Ascending aorta (tissue), 2 donors: ENCODE measurements around the gene OPN1LW. TPM values are rescaled to one million over a fixed set of nuclear protein-coding genes. Genes with fewer than 3 reads are reported as not detected.
"Not testable (repeated sequence)": the region's sequence is repeated elsewhere in the genome, so short reads cannot be mapped to it uniquely, and the experiment has no call there.

Source experiments
- DNase-seq, 2 donors: peaks; one replicate each; pipeline ENCODE4 v3.0.0-alpha.2; 2019; ENCODE audit warnings: low spot score in 2 of 2
- H3K27ac ChIP-seq, 2 donors: fragments of 200-600 bp; sonication (generic); one replicate each; pipeline ENCODE4 v1.5.1; 2016 to 2017; ENCODE audit warnings: mild to moderate bottlenecking in 1 of 2
- H3K27me3 ChIP-seq: fragments of 200-600 bp; sonication (generic); one replicate; pipeline ENCODE4 v1.5.1; 2017
- H3K36me3 ChIP-seq, 2 donors: fragments of 200-600 bp; sonication (generic); one replicate each; pipeline ENCODE4 v1.5.1; 2016
- H3K4me1 ChIP-seq, 2 donors: fragments of 200-600 bp; sonication (generic); one replicate each; pipeline ENCODE4 v1.5.1; 2016 to 2017; ENCODE audit warnings: mild to moderate bottlenecking in 1 of 2
- H3K4me3 ChIP-seq, 2 donors: fragments of 200-600 bp; sonication (generic); one replicate each; pipeline ENCODE4 v1.5.1; 2016 to 2017; ENCODE audit warnings: mild to moderate bottlenecking in 1 of 2
- H3K9me3 ChIP-seq, 2 donors: fragments of 200-600 bp; sonication (generic); one replicate each; pipeline ENCODE4 v1.5.1; 2016
- intact Hi-C: fragments of 100-400 bp; cut with DNase I; formaldehyde crosslinking; loops from one replicate; pipeline ENCODE4 v1.15.1; 2023
- total RNA-seq: library from RNA; depleted of rRNA; stranded (reverse); fragments of >200 nt; gene quantifications from one replicate; pipeline ENCODE4 v1.1.0, GENCODE V29; 2016
- TF ChIP-seq, protein P1 (sequence below), 3 experiments: fragments of 200-600 bp in 2 of 3; fragments of 450-650 bp in 1 of 3; sonication (generic) in 2 of 3; IDR thresholded peaks; one replicate each; pipeline ENCODE4 v1.5.1; 2016 to 2019; ENCODE audit warnings: antibody characterized with exemption in 3 of 3, mild to moderate bottlenecking in 1 of 3, moderate library complexity in 1 of 3

OPN1LW gene
- total RNA-seq, 1 donor from 2014 or later = not detected

DNA sequence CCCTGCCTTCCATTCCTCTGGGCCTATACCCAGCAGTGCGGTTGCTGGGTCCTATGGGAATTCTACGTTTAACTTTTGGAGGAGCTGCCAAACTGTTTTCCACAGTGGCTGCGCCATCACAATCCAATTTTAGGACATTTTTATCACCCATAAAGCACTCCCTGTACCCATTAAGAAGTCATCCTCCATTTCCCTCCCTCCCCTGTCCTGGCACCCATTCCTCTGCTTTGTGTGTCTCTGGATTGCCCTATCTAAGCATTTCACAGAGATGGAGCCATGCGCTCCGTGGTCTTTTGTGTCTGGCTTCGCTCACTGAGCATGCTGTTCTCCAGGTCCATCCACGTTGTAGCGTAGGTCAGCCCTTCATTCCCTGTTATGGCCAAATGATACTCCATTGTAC lies 1.7 kb upstream of the OPN1LW start:
- DNase-seq = no peak
- TF ChIP-seq, protein P1, sequence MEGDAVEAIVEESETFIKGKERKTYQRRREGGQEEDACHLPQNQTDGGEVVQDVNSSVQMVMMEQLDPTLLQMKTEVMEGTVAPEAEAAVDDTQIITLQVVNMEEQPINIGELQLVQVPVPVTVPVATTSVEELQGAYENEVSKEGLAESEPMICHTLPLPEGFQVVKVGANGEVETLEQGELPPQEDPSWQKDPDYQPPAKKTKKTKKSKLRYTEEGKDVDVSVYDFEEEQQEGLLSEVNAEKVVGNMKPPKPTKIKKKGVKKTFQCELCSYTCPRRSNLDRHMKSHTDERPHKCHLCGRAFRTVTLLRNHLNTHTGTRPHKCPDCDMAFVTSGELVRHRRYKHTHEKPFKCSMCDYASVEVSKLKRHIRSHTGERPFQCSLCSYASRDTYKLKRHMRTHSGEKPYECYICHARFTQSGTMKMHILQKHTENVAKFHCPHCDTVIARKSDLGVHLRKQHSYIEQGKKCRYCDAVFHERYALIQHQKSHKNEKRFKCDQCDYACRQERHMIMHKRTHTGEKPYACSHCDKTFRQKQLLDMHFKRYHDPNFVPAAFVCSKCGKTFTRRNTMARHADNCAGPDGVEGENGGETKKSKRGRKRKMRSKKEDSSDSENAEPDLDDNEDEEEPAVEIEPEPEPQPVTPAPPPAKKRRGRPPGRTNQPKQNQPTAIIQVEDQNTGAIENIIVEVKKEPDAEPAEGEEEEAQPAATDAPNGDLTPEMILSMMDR (IDR thresholded peaks at IDR 0.05) = no peak
- Histone ChIP-seq H3K27me3 (no peaks in the 10 kb centered on the region), H3K27ac (no peak overlapping the region), H3K4me1 (no peaks in the 10 kb centered on the region), H3K4me3 (no peak overlapping the region), H3K9me3 (no peaks in the 10 kb centered on the region), H3K36me3 (no peaks in the 10 kb centered on the region)
- intact Hi-C loops = no loop called here

DNA sequence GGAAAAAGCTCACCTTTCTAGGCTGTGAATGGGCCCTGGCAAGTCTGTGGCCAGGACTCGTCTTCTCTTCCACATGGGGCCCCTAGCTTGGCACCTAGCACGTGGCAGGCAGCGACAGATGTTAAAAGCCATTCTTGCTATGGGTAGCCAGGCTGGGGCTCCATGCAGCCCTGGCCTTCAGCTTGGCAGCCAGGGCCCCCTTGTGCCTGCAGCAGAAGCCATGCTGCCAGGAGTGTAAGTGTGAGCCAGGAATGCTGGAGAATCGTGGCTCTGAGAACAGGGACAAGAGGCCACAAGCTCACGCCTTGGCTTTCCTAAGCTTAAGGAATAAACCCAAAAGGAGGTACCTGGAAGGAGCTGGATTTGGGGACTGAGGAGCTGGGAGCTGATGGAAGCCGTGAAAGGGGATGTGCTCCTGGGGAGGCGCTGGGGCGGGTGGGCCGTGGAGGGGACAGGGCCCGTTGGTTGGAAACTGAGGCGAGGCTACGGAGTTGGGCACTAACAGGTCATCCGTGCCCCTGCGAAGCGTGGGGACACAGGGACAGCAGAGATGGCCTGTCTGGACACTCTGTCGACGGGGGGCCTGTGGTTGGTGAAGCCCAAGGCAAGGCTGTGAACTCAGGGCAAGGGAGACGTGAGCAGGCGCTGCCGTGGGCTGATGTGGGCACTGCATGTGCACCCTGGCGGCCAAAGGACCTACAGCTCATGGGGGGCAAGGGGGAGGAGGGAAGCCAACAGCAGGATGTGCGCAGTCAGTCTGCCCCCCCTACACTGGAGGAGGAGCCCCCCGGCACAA lies 895 bp upstream of the OPN1LW start:
- intact Hi-C loops = no loop called here
- H3K4me3 ChIP-seq = no peak overlapping the region
- TF ChIP-seq, protein P1 (IDR thresholded peaks at IDR 0.05) = no peak
- no peak overlapping the region for H3K27ac ChIP-seq
- no peaks in the 10 kb centered on the region for H3K9me3 ChIP-seq
- H3K4me1 ChIP-seq = no peaks in the 10 kb centered on the region
- DNase-seq = no peak
- no peaks in the 10 kb centered on the region for H3K27me3 ChIP-seq
- no peaks in the 10 kb centered on the region for H3K36me3 ChIP-seq

DNA sequence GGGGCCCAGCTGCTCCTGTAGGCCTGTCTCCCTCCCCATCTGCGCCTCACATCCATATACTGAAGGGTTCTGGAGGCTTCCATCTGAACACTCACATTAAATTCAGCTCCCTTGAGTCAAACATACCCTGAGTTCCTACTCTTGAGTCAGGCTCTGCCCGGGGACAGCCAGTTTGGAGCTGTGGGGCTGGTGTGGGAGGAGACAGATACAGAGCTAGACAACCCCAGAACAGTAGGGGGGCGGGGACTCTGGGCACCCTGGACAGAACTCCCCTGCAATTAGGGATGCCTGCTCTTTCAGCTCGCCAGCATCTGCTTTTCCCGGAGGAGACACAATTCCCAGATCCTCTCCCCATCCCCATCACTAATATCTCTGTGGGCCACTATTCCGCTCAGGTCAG lies 7.0 kb downstream of the OPN1LW start:
- H3K27ac ChIP-seq, intact Hi-C loops, H3K4me3 ChIP-seq, H3K36me3 ChIP-seq, H3K9me3 ChIP-seq, DNase-seq, H3K4me1 ChIP-seq, H3K27me3 ChIP-seq: not testable (repeated sequence)

DNA sequence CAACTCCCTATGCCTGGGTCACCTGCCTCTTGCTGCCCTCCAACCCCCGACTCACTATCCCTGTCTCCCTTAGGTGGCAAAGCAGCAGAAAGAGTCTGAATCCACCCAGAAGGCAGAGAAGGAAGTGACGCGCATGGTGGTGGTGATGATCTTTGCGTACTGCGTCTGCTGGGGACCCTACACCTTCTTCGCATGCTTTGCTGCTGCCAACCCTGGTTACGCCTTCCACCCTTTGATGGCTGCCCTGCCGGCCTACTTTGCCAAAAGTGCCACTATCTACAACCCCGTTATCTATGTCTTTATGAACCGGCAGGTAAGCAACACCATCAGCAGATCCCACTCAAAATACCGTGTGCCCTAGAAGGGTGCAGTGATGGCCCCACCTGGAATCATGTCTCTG lies 12.2 kb downstream of the OPN1LW start:
- H3K4me3 ChIP-seq, H3K27ac ChIP-seq, H3K36me3 ChIP-seq, H3K9me3 ChIP-seq, H3K27me3 ChIP-seq, DNase-seq, intact Hi-C loops, H3K4me1 ChIP-seq: not testable (repeated sequence)

DNA sequence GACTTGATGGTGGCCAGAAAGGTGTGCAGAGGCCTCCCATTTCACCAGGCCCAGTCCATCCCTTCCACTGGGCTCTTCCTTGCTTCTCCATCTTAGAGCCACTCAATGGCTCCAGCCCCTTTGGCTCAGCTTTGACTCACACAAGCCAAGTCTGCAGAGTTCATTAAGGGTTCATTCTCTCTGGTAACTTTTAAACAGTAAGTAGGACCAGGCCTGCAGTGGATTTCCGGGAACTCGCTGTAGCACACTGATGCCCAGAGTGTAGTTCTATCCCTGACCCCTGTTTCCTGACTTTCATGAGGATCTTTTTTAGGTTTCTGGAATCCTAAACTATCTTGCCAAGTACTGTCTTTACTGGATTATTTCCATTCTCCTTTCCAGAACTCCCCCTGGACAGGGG lies 13.2 kb downstream of the OPN1LW start:
- H3K4me1 ChIP-seq, H3K9me3 ChIP-seq, H3K27me3 ChIP-seq, intact Hi-C loops, H3K27ac ChIP-seq, DNase-seq, H3K4me3 ChIP-seq, H3K36me3 ChIP-seq: not testable (repeated sequence)

DNA sequence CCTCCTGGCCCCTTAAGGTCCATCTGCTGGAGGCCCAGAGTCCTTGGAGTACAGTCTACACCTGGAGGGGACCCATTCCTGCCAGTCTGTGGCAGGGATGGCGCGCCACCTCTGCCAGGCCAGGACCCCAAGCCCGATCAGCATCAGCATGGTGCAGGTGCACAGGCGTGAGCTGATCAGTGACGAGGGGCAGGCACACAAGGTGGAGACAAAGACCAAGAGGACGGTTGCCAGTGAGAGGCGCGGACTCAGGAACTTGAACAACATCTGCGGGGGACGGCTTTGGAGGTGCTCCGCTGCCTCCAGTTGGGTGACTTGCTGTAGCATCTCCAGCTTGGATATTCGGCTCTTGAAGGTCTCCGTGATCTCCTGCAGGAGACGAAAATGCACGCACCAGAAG lies 15.3 kb downstream of the OPN1LW start:
- DNase-seq, intact Hi-C loops, H3K27me3 ChIP-seq, H3K36me3 ChIP-seq, H3K27ac ChIP-seq, H3K9me3 ChIP-seq, H3K4me3 ChIP-seq, H3K4me1 ChIP-seq: not testable (repeated sequence)

DNA sequence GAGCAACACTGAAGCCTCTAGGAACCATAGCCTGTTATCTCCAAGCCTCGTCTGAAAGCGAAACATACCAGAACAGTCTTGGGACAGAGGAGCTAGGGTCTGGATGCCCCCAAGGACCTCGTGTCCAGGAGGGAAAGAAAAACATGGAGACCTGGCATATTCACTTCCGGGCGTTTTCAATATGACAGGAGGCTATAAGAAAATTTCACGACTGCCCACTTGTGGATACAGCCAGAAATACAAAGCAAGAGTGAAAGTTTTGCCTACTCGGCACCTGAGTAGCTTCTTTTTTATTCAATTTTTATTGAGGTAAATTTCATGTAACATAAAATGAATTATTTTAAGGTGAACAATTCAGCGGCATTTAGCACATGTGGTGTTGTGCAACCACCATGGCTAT lies 20.9 kb downstream of the OPN1LW start:
- H3K27ac ChIP-seq, H3K27me3 ChIP-seq, H3K36me3 ChIP-seq, H3K4me1 ChIP-seq, intact Hi-C loops, DNase-seq, H3K4me3 ChIP-seq, H3K9me3 ChIP-seq: not testable (repeated sequence)

DNA sequence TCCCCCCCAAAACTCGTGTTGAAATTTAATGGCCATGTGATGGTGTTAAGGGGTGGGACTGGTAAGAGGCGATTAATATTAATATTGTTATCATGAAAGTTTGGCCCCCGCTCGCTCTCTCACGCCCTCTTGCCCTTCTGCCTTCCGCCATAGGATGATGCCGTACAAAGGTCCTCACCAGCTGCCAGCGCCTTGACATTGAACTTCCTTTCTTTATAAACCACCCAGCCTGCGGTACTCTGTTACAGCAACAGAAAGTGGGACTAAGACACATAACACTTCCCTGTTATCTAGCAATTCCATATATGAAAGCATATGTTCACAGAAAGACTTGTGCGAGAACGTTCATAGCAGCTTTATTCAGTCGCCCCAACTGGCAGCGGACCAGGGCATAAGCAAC lies 24.3 kb downstream of the OPN1LW start:
- H3K4me3 ChIP-seq, intact Hi-C loops, H3K4me1 ChIP-seq, DNase-seq, H3K9me3 ChIP-seq, H3K36me3 ChIP-seq, H3K27ac ChIP-seq, H3K27me3 ChIP-seq: not testable (repeated sequence)

DNA sequence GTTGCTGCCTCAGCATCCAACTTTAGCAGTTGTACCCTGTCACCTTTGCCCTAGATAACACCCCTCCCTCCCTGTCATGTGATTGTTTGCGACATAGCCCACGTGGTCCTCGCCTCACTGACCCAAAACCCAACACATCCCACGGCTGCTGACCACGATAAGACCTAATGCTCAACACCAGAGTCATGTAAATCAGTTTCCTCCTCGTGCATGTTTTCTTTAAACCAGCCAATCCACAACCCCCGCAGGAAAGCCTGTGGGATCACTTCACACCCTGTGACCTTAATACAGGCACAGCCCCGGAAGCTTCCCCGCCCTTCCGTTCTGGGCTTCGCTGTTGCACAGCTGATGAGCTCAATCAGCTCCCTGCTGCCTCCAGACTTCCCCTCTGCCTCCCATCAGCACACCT lies 28.5 kb downstream of the OPN1LW start:
- H3K4me3 ChIP-seq, H3K27ac ChIP-seq, H3K9me3 ChIP-seq, intact Hi-C loops, DNase-seq, H3K4me1 ChIP-seq, H3K36me3 ChIP-seq, H3K27me3 ChIP-seq: not testable (repeated sequence)

DNA sequence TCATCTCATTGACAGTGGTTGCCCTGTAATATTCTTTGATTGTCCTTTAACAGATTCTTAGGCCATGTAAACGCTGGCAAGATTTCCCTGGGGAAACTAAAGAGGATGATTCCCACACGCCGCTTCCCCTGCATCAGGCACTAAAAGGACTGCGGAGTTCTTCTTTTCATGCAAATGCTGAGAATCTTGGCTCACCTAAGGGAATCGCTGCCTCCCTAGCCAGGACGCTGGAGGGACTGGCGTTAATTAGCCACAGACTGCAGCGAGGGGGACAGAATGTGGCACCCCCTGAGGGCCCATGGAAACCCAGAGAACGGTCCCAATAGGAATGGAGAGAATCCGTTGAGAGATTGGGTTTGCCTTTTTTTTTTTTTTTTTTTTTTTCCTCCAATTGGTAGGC lies 30.3 kb downstream of the OPN1LW start:
- H3K4me3 ChIP-seq, H3K27me3 ChIP-seq, H3K4me1 ChIP-seq, H3K27ac ChIP-seq, DNase-seq, H3K36me3 ChIP-seq, intact Hi-C loops, H3K9me3 ChIP-seq: not testable (repeated sequence)

DNA sequence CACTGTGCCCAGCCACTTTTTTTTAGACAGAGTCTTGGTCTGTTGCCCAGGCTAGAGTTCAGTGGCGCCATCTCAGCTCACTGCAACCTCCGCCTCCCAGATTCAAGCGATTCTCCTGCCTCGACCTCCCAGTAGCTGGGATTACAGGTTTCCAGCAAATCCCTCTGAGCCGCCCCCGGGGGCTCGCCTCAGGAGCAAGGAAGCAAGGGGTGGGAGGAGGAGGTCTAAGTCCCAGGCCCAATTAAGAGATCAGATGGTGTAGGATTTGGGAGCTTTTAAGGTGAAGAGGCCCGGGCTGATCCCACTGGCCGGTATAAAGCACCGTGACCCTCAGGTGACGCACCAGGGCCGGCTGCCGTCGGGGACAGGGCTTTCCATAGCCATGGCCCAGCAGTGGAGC lies 38.3 kb downstream of the OPN1LW start, which contains the start of gene OPN1MW:
TSS of gene OPN1MW (plus strand) at position 301 of the 400 bp plus-strand sequence. CDS start at position 383, 82 bp downstream.
- intact Hi-C loops, H3K36me3 ChIP-seq, H3K27me3 ChIP-seq, H3K27ac ChIP-seq, DNase-seq, H3K4me1 ChIP-seq, H3K9me3 ChIP-seq, H3K4me3 ChIP-seq: not testable (repeated sequence)

DNA sequence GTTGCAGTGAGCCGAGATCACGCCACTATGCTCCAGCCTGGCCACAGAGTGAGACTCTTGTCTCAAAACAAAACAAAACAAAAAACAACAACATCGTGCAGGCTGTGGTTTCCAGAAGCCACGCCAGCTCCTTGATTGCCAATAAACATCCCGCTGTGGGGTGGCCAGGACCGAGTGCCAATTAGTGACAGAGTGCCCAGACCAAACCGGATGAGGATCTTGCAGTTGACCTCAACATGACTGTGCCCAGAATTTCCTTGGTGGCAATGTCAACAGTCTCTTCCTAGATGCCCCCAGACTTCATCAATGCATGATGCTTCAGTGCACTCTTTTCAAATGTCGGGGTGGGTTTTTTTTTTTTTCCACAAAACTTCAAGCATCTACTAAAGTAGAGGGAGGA lies 39.8 kb downstream of the OPN1LW start:
- H3K36me3 ChIP-seq, DNase-seq, intact Hi-C loops, H3K27me3 ChIP-seq, H3K27ac ChIP-seq, H3K4me1 ChIP-seq, H3K4me3 ChIP-seq, H3K9me3 ChIP-seq: not testable (repeated sequence)

DNA sequence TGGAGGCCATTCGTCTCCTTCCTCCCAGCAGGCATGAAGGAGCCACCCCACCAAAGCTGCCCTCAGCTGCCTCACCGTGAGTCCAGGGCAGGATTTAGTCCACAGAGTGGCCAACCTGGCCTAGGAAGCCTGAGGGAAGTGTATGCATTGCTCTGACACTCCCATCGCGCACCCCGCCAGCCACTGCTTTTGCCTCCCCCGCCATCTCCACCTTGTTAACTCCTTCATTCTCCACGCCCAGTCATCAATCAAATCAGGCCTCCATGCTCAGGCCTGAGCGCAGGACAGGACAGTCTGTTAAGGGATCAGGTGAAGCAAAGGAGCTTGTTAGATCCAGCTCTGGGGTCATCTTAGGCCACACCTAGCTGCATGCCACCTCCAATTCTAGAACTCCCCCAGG lies 48.8 kb downstream of the OPN1LW start:
- H3K4me3 ChIP-seq, H3K27me3 ChIP-seq, H3K4me1 ChIP-seq, H3K36me3 ChIP-seq, H3K27ac ChIP-seq, DNase-seq, H3K9me3 ChIP-seq, intact Hi-C loops: not testable (repeated sequence)
